SHP77 (cell line): Measurements from ENCODE around the gene FOXP1.

ENCODE experiments used
- DNase-seq, 2 experiments: peaks; one replicate each; lab custom pipeline; 2025; lab: John Stamatoyannopoulos, UW

Gene FOXP1

DNA sequence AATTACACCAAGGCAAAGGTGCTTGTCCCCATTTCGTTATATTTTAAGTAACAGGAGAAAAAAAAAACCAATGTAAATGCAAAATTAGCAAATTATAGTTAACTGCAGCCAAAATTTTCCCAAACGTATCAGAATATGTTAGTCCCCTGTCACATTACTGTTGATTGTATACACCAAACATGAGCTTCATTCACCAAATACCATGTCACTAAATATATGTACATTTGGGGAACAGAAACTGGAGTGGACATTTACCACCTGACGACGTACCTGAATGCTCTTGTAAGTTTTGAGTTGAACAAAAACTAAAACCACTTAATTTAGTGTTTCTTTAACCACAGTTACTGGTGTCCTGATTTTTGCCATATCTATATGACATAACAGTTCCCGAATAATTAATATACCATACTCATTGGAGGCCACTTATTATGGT is 3.3 kb upstream of the FOXP1 start:
- no peak for DNase-seq

GRCh38 chr3:71585887-71586809 is 2.6 kb upstream of the FOXP1 start:
- DNase-seq, result no peak

- no peak for DNase-seq
These were observed 1.6 kb upstream of the FOXP1 start for GRCh38 chr3:71585131-71585530.

DNA sequence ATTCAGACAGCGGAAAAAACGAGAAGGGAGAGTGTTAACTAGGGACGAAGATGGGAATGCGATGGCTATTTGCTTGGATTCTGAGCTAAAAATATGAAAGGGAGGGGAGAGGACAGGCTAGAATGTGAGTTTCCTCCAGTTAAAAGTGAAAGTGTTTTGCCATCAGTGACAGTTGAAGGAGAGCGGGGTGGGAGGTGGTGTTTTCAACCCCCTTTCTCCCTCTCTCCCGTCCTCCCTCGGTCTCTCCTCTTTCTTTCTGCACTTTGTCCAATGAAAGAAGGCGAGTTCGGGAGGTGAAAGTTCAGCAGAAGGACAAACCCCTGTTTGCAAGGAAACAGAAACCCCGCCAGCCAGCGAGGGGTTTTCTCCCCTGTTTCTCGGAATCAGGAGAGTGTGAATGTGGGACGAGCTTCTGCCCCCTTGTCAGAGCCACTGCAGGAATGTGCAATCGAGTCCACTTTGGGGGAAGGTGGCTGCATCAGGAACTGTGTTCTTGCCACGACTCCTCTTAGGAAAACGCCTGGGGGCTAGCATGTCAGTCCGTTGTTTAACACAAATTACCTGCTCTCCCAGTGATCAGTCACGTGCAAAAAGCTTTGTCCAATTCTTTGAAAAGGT is 975 bp upstream of the FOXP1 start:
- peak in 1 of 2 experiments; percentile 44 for DNase-seq

DNA sequence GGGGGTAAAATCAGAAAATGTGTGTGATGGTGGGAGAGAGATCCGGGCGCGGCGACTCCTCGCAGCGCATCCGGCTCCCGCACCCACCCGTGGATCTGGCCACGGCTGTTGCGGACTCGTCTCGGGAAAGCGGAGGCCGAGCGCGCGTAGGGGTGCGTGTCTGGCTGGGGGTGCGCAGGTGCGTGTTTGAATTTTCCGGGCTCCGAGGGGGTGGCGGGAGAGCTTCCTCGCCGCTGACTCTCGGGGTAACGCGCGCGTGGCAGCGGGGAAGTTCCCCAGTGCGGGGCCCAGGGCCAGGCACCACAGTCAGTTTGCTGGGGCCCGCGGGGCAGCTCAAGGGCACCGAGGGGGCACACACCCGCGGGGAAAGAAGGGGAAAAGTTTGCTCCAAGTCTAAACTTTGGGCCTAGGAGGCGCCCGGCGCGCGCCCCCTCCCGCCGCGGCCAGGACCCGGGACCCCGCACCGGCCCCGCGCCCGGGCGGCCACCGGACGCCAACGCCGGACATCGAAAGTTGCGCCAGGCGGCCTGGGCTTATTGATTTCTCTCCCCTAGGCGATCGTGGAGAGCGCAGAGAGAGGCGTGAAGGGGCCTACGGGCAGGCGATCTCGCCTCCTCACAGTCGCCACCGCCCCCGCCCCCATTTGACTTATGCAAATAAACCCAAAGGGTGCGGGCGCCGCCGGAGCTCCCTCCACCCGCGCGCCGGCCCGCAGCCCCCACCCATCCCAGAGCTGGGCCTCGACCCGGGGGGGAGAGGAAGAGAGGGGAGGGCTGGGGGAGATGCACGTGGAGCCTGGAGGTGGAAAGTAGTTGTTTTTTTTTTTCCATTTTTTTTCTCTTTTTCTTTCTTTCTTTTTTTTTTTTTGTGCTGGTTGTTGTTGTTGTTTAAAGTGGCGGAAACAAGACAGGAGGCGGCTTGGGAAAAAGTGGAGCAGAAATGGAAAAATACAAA is 639 bp downstream of the FOXP1 start:
- DNase-seq, result peak; percentile 42 to 78

GRCh38 chr3:71582036-71582611 is 1.4 kb downstream of the FOXP1 start:
- peak in 1 of 2 experiments; percentile 49 for DNase-seq

DNA sequence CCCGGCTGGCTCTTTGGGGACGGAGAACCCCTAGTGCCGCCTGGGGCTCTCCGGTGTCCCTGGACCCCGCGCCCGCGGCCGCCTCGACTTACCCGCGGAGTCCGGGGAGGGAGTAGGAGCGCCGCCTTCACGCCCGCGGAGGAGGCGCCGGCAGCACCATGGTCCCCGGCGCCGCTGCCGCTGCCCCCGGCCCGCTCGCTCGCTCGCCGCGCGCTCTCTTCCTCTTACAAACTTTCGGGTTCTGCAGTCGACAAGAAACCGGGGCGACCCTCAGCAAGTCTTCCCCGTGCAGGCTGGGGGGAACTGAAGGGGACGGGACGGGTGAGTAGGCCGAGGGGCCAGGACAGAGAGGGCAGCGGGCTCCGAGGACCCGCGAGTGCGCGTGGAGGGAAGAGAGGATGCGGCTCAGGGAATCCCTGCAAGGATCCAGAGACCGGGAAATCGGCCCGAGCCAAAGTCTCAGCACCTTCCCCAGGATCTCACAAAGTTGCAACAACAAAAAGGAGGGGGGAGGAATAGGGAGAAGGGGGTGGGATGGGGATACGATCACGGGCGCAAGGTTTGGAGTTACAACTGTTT is 2.0 kb downstream of the FOXP1 start:
- DNase-seq, result peak in 1 of 2 experiments; percentile 39

GRCh38 chr3:71580636-71581456 is 2.7 kb downstream of the FOXP1 start:
- no peak for DNase-seq

GRCh38 chr3:71579935-71580406 is 3.6 kb downstream of the FOXP1 start:
- DNase-seq, result no peak

DNA sequence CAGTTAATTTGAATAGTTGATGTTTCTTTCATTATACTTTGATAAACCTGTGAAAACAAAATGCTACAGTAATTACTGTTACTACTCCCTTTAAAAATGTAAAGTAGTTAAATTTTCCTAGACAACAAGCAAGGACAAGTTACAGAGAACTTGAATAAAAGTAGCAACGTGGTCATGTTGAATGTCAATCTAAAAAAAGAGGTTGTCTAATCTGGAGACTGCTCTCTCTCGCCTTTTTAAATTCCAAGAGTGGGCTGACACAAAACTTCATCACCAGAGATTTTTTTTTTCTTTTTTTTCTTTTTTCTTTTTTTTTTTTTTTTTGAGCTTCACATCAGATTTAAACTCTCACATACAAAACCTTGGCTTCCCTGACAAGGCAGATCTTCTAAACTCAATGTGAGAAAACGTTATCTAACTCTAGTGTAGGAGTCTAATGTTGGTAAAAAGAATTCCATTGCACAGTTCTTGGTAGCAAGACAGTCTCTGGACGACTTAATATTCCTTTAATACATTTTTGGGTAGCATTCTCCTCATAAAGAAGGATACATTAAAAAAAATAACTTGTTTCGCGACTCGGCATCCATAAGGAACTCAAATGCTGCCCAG is 4.1 kb downstream of the FOXP1 start:
- DNase-seq, result no peak

DNA sequence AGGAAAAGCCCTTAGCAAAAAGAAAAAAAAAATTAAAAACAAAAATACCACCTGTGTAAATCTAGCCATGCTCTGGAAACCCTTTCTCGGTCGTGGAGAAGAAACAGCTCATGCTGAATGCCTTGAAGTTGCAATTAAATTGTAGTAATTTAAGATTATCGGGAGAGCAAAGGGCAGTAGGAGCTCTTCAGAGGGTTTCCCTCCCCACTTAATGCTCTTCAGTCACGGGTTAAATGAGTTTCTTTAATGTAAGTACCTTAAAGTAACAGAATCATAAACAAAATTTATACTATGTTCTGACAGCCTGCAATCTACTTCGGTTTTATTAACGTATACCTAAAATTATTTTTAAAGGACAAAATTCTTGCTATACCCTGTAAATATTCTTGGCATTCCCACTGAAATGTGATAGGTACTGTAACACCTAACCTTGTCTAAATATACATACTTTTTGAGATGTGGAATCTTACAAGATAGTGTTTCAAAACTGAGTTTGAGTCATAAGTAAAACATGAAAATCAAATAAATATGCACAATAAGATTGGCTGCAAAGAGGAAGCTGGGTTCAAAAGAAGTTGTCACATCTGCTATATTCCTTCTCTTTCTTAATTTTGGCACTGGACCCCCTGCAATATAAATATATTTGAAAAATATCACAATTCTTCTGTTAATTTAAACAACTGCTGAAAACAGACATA is 5.3 kb downstream of the FOXP1 start:
- no peak for DNase-seq

DNA sequence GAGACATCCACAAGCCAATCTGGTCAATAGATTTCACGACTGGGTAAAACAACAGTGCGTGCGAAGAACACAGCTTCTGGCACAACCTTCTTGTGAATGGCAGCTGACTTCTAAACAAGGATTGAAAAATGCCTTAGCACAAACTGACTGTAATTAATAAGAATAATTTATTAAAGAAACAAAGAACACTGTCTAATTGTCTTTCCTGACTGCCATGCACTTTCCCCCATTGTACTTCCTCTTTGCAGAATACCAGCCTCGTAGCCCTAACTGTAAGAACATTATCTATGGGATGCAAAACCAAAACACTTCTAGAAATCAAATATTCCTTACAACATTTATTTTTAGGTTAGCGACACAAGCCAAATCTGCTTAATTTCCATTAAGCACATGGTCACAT is 6.5 kb downstream of the FOXP1 start:
- no peak for DNase-seq

DNA sequence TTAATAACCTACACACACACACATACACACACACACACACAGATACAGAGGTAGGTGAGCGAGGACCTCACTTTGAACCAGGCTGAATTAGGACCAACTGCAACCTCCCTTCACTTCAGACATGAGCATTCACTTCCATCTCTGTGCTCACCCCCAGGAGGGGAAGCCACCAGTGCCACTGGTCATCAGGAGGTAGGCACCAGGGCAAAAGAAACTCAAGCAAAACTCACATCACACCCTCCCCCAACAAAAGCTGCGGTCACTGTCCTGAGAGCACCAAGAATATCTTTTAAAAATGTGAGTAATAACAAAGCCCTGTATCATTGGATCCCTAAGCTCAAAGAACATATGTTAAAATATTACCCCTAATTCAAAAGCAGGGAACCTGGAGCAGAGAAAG is 8.1 kb downstream of the FOXP1 start:
- no peak for DNase-seq

DNA sequence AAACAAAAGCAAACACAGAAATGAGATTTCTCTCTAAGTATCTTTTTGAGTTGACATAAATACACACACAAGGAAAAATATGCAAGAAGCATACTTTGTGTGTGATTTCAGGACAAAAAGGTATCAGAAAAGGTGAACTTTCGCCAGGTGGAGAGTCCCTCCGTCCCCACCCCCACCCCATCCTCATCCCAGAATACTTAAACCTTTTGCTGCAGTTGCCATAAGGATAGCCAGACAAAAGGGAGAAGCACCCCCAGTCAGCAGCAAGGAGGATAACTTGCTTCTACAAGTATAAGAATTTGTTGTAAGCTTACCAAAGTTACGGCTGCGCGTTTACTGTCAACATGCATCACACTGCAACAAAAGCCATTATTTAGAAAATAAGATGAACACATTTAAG is 10.3 kb downstream of the FOXP1 start:
- no peak for DNase-seq

DNA sequence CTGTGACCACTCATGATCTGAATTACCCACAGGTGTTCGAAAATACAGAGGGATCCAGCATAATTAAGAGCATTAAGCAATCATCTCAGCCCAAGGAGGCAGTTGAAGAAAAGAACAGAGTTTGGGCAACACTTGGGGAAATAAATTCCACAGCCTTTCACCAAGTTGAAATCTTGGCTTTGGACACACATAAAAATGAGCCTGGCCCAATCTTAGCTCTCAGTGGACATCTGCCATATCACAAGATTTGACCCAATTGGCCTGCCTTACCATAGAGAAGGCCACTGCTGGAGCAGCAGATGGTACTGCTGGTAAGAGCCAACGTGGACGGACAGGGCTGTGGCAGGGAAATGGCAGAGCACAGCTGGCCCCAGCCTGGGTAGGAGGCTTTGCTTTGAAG is 13.0 kb downstream of the FOXP1 start:
- no peak for DNase-seq

DNA sequence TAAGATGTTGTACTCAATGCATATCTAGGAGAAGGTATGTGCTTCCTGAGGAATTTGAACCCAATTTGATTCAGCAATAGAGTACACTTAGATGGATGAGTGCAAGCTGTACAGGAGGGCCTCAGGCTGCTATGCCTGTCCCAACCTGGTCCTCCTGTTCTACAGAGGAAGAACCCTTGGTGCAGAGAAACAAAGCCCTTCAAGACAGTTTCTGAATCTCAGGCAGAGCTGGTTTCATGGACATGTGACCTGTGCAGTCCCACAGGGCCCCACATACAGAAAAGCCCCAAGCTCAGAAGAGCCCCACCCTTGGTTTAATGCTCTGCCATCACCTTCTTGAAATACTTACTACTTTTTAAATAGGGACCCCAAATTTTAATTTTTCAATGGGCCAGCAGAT is 15.3 kb downstream of the FOXP1 start:
- no peak for DNase-seq

GRCh38 chr3:71566776-71567175 is 16.8 kb downstream of the FOXP1 start:
- no peak for DNase-seq

DNA sequence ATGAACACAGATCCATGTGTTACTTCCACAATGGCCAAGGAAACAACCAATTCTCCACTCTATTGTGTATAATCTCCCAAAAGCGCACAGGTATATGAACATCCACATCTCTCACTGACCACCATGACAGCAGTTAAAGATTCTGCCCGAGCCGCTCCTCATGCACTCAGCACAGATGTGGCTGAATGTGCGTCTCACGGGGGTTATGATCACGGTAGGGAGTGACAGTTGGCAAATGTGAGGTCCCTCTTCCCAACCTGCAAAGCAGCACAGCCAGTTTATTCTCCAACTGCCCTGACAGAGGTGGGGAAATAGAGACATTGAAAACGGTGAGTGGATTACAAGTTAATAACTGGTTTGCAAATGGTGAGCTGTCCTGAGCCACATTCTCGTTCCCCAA is 17.6 kb downstream of the FOXP1 start:
- DNase-seq, result no peak

DNA sequence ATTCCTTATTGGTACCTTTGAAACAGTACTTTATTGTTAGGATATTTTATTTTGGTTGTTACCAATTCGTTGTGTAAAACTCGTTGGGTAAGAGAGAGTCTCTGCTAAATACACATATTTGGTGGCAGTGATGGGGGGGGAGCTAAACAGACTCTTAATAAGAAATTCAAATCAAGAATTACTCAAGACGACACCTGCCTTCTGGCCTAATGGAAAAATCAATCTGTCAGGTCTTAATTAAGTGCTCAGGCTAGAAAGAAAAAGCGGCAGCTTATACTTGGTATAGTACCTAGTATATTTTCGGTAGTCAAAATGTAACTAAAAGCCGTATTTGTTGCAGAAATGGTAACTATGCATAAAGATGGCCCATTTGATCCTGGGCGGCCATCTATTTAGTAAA is 18.2 kb downstream of the FOXP1 start:
- no peak for DNase-seq
